ENCODE data around the gene KANK2.

DNA sequence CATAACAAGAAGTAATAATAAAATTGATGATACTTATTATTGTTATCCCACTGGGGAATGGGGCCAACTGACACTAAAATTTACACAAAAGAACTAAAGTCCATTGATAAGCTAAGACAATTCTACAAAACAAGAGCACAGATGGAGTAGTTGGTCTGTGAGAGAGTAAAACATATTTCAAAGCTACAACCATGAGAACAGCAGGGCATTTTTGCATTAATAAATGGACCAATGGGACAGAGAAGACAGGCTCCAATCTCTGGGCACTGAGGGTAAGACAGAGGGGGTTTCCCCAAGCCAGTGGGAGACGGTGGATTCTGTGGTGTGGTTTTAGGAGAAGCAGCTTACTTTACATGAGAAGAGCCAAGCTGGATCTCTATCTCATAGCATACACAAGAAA is 14.4 kb downstream of the KANK2 start:
- TF ChIP-seq GATA2 (IDR thresholded peaks at IDR 0.05; ENCODE audit: low read depth, low read length), result no peak
- TF ChIP-seq GATA3 (IDR thresholded peaks at IDR 0.05; ENCODE audit: low read depth, low read length), result no peak

Data from SH-SY5Y (cell line).